OCI-LY3 (cell line): Measurements from ENCODE around the gene CDC14A.

Experiments used
- CTCF ChIP-seq: fragments of 200-600, 300-600 bp; sonication (generic); IDR thresholded peaks from 2 replicates; pipeline ENCODE4 v1.5.1; 2014; ENCODE audit warnings: antibody characterized with exemption, low read length, low read depth
- EZH2phosphoT487 ChIP-seq: fragments of 200-600 bp; shearing (Covaris generic); IDR thresholded peaks from 2 replicates; pipeline ENCODE4 v1.6.1; 2018; ENCODE audit warnings: antibody characterized with exemption, mixed run types, low read depth

- TF ChIP-seq CTCF (no peak), EZH2phosphoT487 (no peak)
Observed at GRCh38 chr1:100476735-100477290, 124.5 kb downstream of the CDC14A start.
